Fibroblast of pulmonary artery (primary cell): ENCODE data around the gene DEPDC5.
A peak's percentile ranks its signal among the peaks of the same experiment; 100 is the strongest.

Experiments
- DNase-seq: peaks from one replicate; pipeline ENCODE4 v3.0.0-alpha.2; 2010; ENCODE audit warnings: low read depth
- H3K4me3 ChIP-seq: replicated peaks from 2 replicates; pipeline ENCODE4 v1.5.1; 2011; ENCODE audit warnings: low read depth, mild to moderate bottlenecking, control low read depth, low read length, moderate library complexity
- CTCF ChIP-seq: IDR thresholded peaks from 2 replicates; pipeline ENCODE4 v1.5.1; 2011; ENCODE audit warnings: mild to moderate bottlenecking, control low read depth, low read length, inconsistent platforms; ENCODE audit errors: missing control alignments

The DEPDC5 gene

DNA sequence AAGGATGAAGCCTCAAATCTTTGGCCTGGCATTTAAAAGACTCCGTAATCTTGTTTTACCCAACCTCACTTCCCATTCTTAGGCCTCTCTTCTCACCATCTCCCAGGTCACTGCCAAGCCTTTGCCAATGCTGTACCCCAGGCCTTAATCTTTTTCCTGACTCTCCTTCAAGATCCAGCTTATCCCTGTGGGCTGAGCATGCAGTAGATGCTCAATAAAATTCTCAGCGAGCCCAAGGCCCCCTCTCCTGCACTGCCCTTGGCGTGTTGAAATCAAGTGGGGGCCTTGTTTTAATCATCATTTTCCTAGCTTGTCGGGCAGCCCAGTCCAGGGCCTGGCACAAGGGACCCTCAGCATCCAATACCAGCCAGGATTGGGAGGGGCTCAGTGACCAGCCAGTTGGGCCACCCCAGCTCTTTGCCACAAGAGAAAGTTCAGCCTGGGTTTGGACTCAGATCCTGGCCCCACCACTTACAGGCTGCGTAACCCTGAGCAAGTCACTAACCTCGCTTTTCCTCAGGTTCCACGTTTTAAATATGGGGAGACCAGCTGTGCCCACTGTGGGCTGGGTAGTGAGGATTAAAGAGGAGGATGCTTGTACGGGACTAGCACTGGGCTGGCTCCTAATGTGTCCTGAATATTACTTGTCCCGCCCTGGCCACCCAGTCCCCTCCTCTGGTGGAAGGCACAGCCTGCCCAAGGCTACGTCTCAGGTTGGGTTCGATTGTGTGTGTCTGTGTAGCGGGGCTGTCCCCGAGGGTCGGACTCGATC lies 189.6 kb downstream of the DEPDC5 start:
- no peak for DNase-seq
- TF ChIP-seq CTCF: no peak
- peak overlapping the region; percentile 65 for H3K4me3 ChIP-seq

DNA sequence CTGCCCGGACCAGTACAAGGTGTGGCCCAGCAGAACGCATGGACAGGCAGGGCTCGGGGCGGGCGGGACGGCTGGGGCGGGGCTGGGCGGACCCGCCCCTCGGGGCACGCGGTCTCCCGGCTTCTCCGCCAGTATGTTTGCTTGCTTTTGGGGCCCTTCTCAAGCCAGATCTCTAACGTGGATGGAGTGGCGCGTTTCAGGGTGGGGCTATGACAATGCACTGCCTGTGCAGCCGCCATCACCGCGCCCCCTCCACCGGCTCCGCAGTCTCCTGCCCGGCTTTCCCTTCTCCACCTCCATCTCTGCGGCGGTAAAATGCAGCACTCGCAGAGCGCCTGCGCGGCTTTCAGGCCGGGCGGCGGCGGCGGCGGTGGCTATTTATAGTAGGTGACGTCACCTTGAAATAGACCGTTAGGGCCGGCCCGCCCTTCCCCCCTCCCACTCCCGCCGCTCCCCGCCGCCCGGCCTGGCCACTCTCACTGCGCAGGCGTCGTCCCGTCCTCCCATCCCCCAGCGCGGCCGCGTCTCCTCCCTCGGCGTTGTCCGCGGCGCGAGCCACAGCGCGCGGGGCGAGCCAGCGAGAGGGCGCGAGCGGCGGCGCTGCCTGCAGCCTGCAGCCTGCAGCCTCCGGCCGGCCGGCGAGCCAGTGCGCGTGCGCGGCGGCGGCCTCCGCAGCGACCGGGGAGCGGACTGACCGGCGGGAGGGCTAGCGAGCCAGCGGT lies 190.3 kb downstream of the DEPDC5 start, which contains the start of gene YWHAH:
Gene YWHAH (plus strand): TSS at position 558 of the 722 bp plus-strand sequence. CDS start 199 bp downstream, outside the sequence.
- peak within 1 kb of the TSS; percentile 92 for H3K4me3 ChIP-seq
- no peak for TF ChIP-seq CTCF
- DNase-seq: peak; percentile 95

GRCh38 chr22:31944700-31945442 lies 191.1 kb downstream of the DEPDC5 start:
- no peak for DNase-seq
- H3K4me3 ChIP-seq: peak overlapping the region; percentile 92

DNA sequence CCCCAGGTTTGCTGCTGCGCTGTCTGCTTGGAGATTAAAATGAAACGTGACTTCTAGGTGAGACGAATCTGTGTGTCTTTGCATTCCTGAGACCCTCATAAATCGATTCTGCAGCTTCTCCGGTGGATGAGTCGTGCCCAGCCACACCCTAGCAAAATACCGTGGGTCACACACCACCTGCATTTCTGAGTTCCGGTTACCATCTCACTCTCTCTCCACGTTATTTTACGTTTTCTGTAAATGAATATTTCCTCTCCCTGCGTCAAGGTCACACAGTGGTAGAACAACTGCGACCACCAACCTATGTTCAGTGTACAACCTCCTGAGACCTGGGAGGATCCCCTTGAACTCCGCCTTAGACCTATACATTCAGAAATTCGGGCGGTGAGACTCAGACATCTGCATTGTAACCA lies 191.6 kb downstream of the DEPDC5 start:
- no peak for TF ChIP-seq CTCF
- DNase-seq: no peak
- peak overlapping the region; percentile 92 for H3K4me3 ChIP-seq

More at GRCh38 chr22:31944700-31945442, 191.1 kb downstream of the DEPDC5 start:
- TF ChIP-seq CTCF: no peak

- peak overlapping the region; percentile 92 for H3K4me3 ChIP-seq
- no peak for TF ChIP-seq CTCF
- DNase-seq: no peak
These were observed 192.3 kb downstream of the DEPDC5 start for GRCh38 chr22:31945971-31946680.

- peak; percentile 66 for TF ChIP-seq CTCF
- peak; percentile 53 for DNase-seq
- H3K4me3 ChIP-seq: no peak overlapping the region
These were observed 193.5 kb downstream of the DEPDC5 start for GRCh38 chr22:31947296-31947695.
